K562 (cell line): ENCODE data around the gene TFF2. TPM values are rescaled to one million over a fixed set of nuclear protein-coding genes. Genes with fewer than 3 reads are reported as not detected.

Experiments used
- ATAC-seq: fragments of 200-7000 bp; cut with Tn5 transposase; 3 replicates; pipeline ENCODE4 v1.9.1; 2020; ENCODE audit warnings: moderate library complexity
- BruUV-seq: library from RNA; stranded (reverse); fragments of 400-500 nt; replicated peaks from 2 replicates; lab custom pipeline; 2021; lab: Mats Ljungman, UMichigan
- CTCF ChIA-PET: fragments of 300-600 bp; formaldehyde crosslinking; extraction: SDS; loops from one replicate; lab custom pipeline; 2021; ENCODE audit warnings: low intra/inter-chr PET ratio; lab: Yijun Ruan, JAX
- POLR2A ChIA-PET: fragments of 300-600, 350-650 bp; sonication (Branson Sonifier 250); formaldehyde crosslinking; extraction: SDS; loops from one replicate; lab custom pipeline; 2021; ENCODE audit warnings: antibody characterized with exemption, inconsistent platforms; lab: Yijun Ruan, JAX
- DNase-seq, 4 experiments: peaks; one replicate each; pipeline versions ENCODE4 v3.0.0 to v3.0.0-alpha.2; 2011 to 2018; ENCODE audit warnings: low spot score in 3 of 4, mixed read lengths in 3 of 4; ENCODE audit errors: extremely low read depth in 1 of 4
- FAIRE-seq: peaks from 2 replicates; lab custom pipeline; 2011; peaks lifted over from hg19 to GRCh38; lab: Jason Lieb, UNC
- H2AFZ ChIP-seq: 2 replicates; pipeline ENCODE4 v1.6.0; 2011; ENCODE audit warnings: low read depth, low read length, control low read depth, inconsistent platforms
- H3K27ac ChIP-seq: fragments of 200-600 bp; 3 replicates; pipeline ENCODE4 v1.8.0; 2011; ENCODE audit warnings: low read depth, mild to moderate bottlenecking, control low read depth, inconsistent platforms, low read length, moderate library complexity, mixed read lengths; ENCODE audit errors: extremely low read depth
- H3K27me3 ChIP-seq, 2 experiments: fragments of 300-600 bp in 1 of 2; 2 replicates in 1 of 2; 3 replicates in 1 of 2; pipeline versions ENCODE4 v1.6.0 to v1.8.0; 2011; ENCODE audit warnings: inconsistent platforms in 2 of 2, low read length in 2 of 2, mild to moderate bottlenecking in 1 of 2, mixed read lengths in 1 of 2, moderate library complexity in 1 of 2; ENCODE audit not compliant: control insufficient read depth in 2 of 2, insufficient read depth in 2 of 2
- H3K36me3 ChIP-seq: fragments of 300-600 bp; 3 replicates; pipeline ENCODE4 v1.8.0; 2011; ENCODE audit warnings: mild to moderate bottlenecking, low read length, inconsistent platforms; ENCODE audit not compliant: control insufficient read depth, insufficient read depth
- H3K4me1 ChIP-seq, 2 experiments: fragments of 200-600 bp in 1 of 2; replicated peaks in 1 of 2; 2 replicates in 1 of 2; 3 replicates in 1 of 2; pipeline versions ENCODE4 v1.5.1 to v1.8.0; 2011; ENCODE audit warnings: inconsistent platforms in 2 of 2, low read length in 2 of 2, mild to moderate bottlenecking in 1 of 2, mixed read lengths in 1 of 2, moderate library complexity in 1 of 2; ENCODE audit not compliant: control insufficient read depth in 2 of 2, insufficient read depth in 2 of 2
- H3K4me2 ChIP-seq: 2 replicates; pipeline ENCODE4 v1.6.1; 2011; ENCODE audit warnings: low read length, control low read depth, inconsistent platforms, mixed read lengths; ENCODE audit not compliant: insufficient read depth
- H3K4me3 ChIP-seq: fragments of 200-600 bp; sonication (generic), shearing (Covaris generic); 2 replicates; pipeline ENCODE4 v1.5.1; 2016; ENCODE audit warnings: control low read depth, inconsistent platforms
- H3K79me2 ChIP-seq: fragments of 200-600 bp; 3 replicates; pipeline ENCODE4 v1.8.0; 2011; ENCODE audit warnings: low read length, inconsistent platforms; ENCODE audit not compliant: control insufficient read depth, insufficient read depth
- H3K9ac ChIP-seq, 2 experiments: 2 replicates each; pipeline versions ENCODE4 v1.6.0 to v1.6.1; 2011; ENCODE audit warnings: low read depth in 2 of 2, low read length in 2 of 2, control low read depth in 1 of 2, inconsistent platforms in 1 of 2, mild to moderate bottlenecking in 1 of 2, mixed read lengths in 1 of 2; ENCODE audit not compliant: insufficient read depth in 1 of 2
- H3K9me1 ChIP-seq: one replicate; pipeline ENCODE4 v1.6.0; 2011; ENCODE audit warnings: inconsistent platforms, mild to moderate bottlenecking, low read length, moderate library complexity; ENCODE audit not compliant: control insufficient read depth, insufficient read depth
- H3K9me3 ChIP-seq: replicated peaks from 2 replicates; pipeline ENCODE4 v1.5.1; 2011; ENCODE audit warnings: low read depth, low read length, inconsistent platforms; ENCODE audit not compliant: control insufficient read depth, insufficient read depth
- H4K20me1 ChIP-seq: replicated peaks from 2 replicates; pipeline ENCODE4 v1.6.1; 2011; ENCODE audit warnings: low read length, inconsistent platforms, mixed read lengths; ENCODE audit not compliant: control insufficient read depth, insufficient read depth
- CEBPG ChIP-seq, 3 experiments: fragments of 200-800 bp in 1 of 3; sonication (Bioruptor generic) in 1 of 3; sonication (generic) in 1 of 3; formaldehyde crosslinking in 1 of 3; IDR thresholded peaks in 2 of 3; conservative IDR thresholded peaks in 1 of 3; 2 replicates each; pipeline versions ENCODE4 v1.6.1 to v1.8.0; 2016 to 2022; ENCODE audit warnings: missing compliant biosample characterization in 2 of 3, missing genetic modification characterization in 2 of 3, mild to moderate bottlenecking in 1 of 3, missing genetic modification reagents in 1 of 3
- HMGN3 ChIP-seq: IDR thresholded peaks from 2 replicates; pipeline ENCODE4 v1.6.1; 2011; ENCODE audit warnings: borderline replicate concordance, low read depth, mild to moderate bottlenecking, mixed read lengths, low read length; ENCODE audit not compliant: insufficient read length; ENCODE audit errors: extremely low read depth
- LCOR ChIP-seq: sonication (generic); formaldehyde crosslinking; IDR thresholded peaks from 2 replicates; pipeline ENCODE4 v1.8.0; 2022; ENCODE audit warnings: mild to moderate bottlenecking, missing genetic modification reagents
- MCM3 ChIP-seq: fragments of 450-650 bp; IDR thresholded peaks from 2 replicates; pipeline ENCODE4 v1.6.1; 2016
- MGA ChIP-seq: fragments of 450-650 bp; IDR thresholded peaks from 2 replicates; pipeline ENCODE4 v1.6.1; 2016; ENCODE audit warnings: mild to moderate bottlenecking, moderate library complexity
- WGBS: fragments of 100-300 bp; shearing (Covaris generic); methylation state at CpG from one replicate; pipeline ENCODE4 v1.1.6; 2016; ENCODE audit warnings: low coverage, mixed read lengths; ENCODE audit not compliant: insufficient coverage; ENCODE audit errors: missing lambda C conversion rate; 5-methylcytosine and 5-hydroxymethylcytosine counted together
- in situ Hi-C: fragments of 300-500 bp; cut with MboI; formaldehyde crosslinking; loops from 4 replicates; pipeline ENCODE4 v1.15.0; 2018; ENCODE audit warnings: inconsistent platforms, mixed read lengths
- intact Hi-C: fragments of 100-400 bp; cut with micrococcal nuclease; formaldehyde crosslinking; loops from 2 replicates; pipeline ENCODE4 v1.14.2; 2022
- polyA plus RNA-seq, 8 experiments: library from polyadenylated mRNA; depleted of rRNA in 4 of 8; stranded (reverse) in 5 of 8; unstranded in 3 of 8; fragments of >200 nt; fragmentation: Nextera tagmentation in 2 of 8; fragmentation: Illumina TruSeq in 1 of 8; extraction: Ambion mirVana in 2 of 8; extraction: Trizol in 1 of 8; gene quantifications; 2 replicates each; pipeline versions ENCODE4 v1.2.1 to v1.2.3, GENCODE V29; 2011 to 2014; ENCODE audit warnings: inconsistent platforms in 1 of 8, missing spikeins in 1 of 8
- total RNA-seq, 7 experiments: library from RNA; depleted of rRNA in 6 of 7; stranded (reverse); fragments of >200 nt in 6 of 7; fragmentation: Illumina TruSeq in 2 of 7; extraction: Trizol in 2 of 7; gene quantifications; 2 replicates each; pipeline versions ENCODE4 v1.2.1 to v1.2.3, GENCODE V29; 2011 to 2021; ENCODE audit warnings: low replicate concordance in 1 of 7
- TF ChIP-seq, protein P1 (sequence below): fragments of 250-450 bp; sonication (Bioruptor Pico); IDR thresholded peaks from 2 replicates; pipeline ENCODE4 v1.5.0; 2021
- TF ChIP-seq, protein P2 (sequence below): fragments of 450-650 bp; IDR thresholded peaks from 2 replicates; pipeline ENCODE4 v1.6.1; 2017; ENCODE audit warnings: antibody characterized with exemption

TFF2 gene
- total and polyA plus RNA-seq, 9 of the 15 experiments (the other 6 are each of a cell fraction or from before 2014, with no cell fraction given): not detected

DNA sequence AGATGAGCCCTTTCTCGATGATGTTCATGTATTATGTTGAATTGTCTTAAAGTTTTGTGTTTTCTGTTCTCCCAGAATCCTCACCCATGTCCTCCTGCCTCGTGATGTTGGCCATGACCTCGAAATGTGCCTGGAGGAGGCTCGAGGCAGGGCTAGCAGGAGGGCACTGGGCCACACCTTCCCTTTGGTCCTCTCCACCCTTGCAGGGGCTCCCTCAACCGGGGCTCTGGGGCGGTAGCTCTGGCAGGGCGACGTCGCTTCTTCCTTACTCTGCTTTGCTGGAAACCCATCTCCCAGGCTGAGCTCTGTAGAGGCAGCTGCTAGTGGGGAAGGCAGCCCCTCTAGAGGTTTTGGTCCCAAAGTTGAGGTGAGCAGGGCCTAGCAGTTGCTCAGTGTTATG, 49.8 kb downstream of the TFF2 start:
- no peaks in the 10 kb centered on the region for H3K36me3 ChIP-seq
- no TSS peak for BruUV-seq
- H3K79me2 ChIP-seq: no peaks in the 10 kb centered on the region
- no peak for FAIRE-seq
- POLR2A ChIA-PET: interaction anchor here (0.6 to 1.1 kb wide), 2 partner anchors 10 to 549 kb away, joined by 3 to 4 read pairs; no protein-coding TSS in a partner anchor
- WGBS: 0% methylated on average over 9 of the region's 9 CpGs
- peaks cover 62 to 77% of the 10 kb centered on the region in 2 experiments for H3K27me3 ChIP-seq
- CTCF ChIA-PET: no interaction called here
- H4K20me1 ChIP-seq: peaks cover 12% of the 10 kb centered on the region; the same call in 1 of the 2 replicates
- no peak for DNase-seq
- H3K4me2 ChIP-seq: no peak overlapping the region
- no peak overlapping the region for H2AFZ ChIP-seq
- ATAC-seq: no peak
- in situ Hi-C loops (no loop called here), intact Hi-C loops (no loop called here)
- H3K9ac ChIP-seq: no peak overlapping the region
- H3K9me3 ChIP-seq: no peaks in the 10 kb centered on the region
- no peak overlapping the region for H3K4me3 ChIP-seq
- H3K4me1 ChIP-seq: peaks cover 0 to 7% of the 10 kb centered on the region in 2 experiments; a peak in 1 of 5 replicates
- H3K27ac ChIP-seq: no peak overlapping the region
- H3K9me1 ChIP-seq: peaks cover 3% of the 10 kb centered on the region
- TF ChIP-seq CEBPG (CRISPR knock-in tag; IDR thresholded peaks at IDR 0.05) (no peak), CEBPG (tag; conservative IDR thresholded peaks at IDR 0.05 in 1 of 2, IDR thresholded peaks at IDR 0.05 in 1 of 2) (no peak), MGA (no peak), LCOR (no peak), HMGN3 (no peak), MCM3 (no peak)
- TF ChIP-seq, protein P1, sequence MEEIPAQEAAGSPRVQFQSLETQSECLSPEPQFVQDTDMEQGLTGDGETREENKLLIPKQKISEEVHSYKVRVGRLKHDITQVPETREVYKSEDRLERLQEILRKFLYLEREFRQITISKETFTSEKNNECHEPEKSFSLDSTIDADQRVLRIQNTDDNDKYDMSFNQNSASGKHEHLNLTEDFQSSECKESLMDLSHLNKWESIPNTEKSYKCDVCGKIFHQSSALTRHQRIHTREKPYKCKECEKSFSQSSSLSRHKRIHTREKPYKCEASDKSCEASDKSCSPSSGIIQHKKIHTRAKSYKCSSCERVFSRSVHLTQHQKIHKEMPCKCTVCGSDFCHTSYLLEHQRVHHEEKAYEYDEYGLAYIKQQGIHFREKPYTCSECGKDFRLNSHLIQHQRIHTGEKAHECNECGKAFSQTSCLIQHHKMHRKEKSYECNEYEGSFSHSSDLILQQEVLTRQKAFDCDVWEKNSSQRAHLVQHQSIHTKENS (CRISPR knock-in tag): no peak
- TF ChIP-seq, protein P2, sequence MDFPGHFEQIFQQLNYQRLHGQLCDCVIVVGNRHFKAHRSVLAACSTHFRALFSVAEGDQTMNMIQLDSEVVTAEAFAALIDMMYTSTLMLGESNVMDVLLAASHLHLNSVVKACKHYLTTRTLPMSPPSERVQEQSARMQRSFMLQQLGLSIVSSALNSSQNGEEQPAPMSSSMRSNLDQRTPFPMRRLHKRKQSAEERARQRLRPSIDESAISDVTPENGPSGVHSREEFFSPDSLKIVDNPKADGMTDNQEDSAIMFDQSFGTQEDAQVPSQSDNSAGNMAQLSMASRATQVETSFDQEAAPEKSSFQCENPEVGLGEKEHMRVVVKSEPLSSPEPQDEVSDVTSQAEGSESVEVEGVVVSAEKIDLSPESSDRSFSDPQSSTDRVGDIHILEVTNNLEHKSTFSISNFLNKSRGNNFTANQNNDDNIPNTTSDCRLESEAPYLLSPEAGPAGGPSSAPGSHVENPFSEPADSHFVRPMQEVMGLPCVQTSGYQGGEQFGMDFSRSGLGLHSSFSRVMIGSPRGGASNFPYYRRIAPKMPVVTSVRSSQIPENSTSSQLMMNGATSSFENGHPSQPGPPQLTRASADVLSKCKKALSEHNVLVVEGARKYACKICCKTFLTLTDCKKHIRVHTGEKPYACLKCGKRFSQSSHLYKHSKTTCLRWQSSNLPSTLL: no peak
